Progenitor cell of endocrine pancreas (in vitro differentiated cells): ENCODE measurements around the gene VPS51. TPM values are rescaled to one million over a fixed set of nuclear protein-coding genes. Genes with fewer than 3 reads are reported as not detected.

Experiments
- DNase-seq: peaks from one replicate; pipeline ENCODE4 v3.0.0; 2021; ENCODE audit warnings: low spot score; ENCODE audit not compliant: unreplicated experiment
- H3K27ac Mint-ChIP-seq: 2 replicates; pipeline ENCODE4 v1.8.0; 2021; ENCODE audit warnings: mild to moderate bottlenecking, moderate library complexity, mixed read lengths
- H3K27me3 Mint-ChIP-seq: 2 replicates; pipeline ENCODE4 v1.8.0; 2021; ENCODE audit warnings: mixed read lengths
- H3K36me3 Mint-ChIP-seq: 2 replicates; pipeline ENCODE4 v1.8.0; 2022; ENCODE audit warnings: mixed read lengths; ENCODE audit not compliant: insufficient read depth
- H3K4me1 Mint-ChIP-seq: 2 replicates; pipeline ENCODE4 v1.8.0; 2021; ENCODE audit warnings: low read depth, mixed read lengths
- H3K4me3 Mint-ChIP-seq: 2 replicates; pipeline ENCODE4 v1.8.0; 2021; ENCODE audit warnings: low read depth, mild to moderate bottlenecking, moderate library complexity, mixed read lengths
- H3K9me3 Mint-ChIP-seq: 2 replicates; pipeline ENCODE4 v1.8.0; 2021; ENCODE audit warnings: low read depth, mixed read lengths
- total RNA-seq: library from RNA; stranded (reverse); gene quantifications from 2 replicates; pipeline ENCODE4 v1.2.1, GENCODE V29; 2021
- TF ChIP-seq, protein P1 (sequence below): fragments of 200-600 bp; sonication (generic); IDR thresholded peaks from one replicate; pipeline ENCODE4 v1.5.0; 2021; ENCODE audit warnings: antibody characterized with exemption, mild to moderate bottlenecking; ENCODE audit not compliant: unreplicated experiment

The VPS51 gene
- total RNA-seq, 1 donor from 2014 or later: 112 TPM

DNA sequence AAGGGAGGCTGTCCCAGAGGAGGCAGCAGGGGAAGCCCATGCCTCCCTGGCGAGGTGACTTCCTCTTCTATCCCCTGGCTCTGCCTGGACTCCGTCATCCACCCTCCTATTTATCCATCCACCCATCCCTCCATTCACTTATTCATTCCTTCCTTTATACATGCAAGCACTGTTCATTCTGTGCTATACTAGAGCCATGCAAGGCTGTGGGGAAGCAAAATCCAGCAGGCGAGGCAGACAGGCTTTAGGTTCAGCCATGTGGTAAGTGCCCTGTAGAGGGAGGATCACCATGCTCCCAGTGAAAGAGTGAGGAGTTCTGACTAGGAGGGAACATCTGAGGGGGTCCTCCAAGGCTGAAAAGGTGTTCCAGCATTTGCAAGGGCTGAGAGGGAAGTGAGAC, 36.5 kb upstream of the VPS51 start:
- no peak overlapping the region for H3K4me3 Mint-ChIP-seq
- H3K9me3 Mint-ChIP-seq: no peaks in the 10 kb centered on the region
- H3K4me1 Mint-ChIP-seq: no peaks in the 10 kb centered on the region
- H3K27ac Mint-ChIP-seq: no peak overlapping the region
- H3K27me3 Mint-ChIP-seq: no peaks in the 10 kb centered on the region
- no peaks in the 10 kb centered on the region for H3K36me3 Mint-ChIP-seq
- no peak for DNase-seq
- TF ChIP-seq, protein P1, sequence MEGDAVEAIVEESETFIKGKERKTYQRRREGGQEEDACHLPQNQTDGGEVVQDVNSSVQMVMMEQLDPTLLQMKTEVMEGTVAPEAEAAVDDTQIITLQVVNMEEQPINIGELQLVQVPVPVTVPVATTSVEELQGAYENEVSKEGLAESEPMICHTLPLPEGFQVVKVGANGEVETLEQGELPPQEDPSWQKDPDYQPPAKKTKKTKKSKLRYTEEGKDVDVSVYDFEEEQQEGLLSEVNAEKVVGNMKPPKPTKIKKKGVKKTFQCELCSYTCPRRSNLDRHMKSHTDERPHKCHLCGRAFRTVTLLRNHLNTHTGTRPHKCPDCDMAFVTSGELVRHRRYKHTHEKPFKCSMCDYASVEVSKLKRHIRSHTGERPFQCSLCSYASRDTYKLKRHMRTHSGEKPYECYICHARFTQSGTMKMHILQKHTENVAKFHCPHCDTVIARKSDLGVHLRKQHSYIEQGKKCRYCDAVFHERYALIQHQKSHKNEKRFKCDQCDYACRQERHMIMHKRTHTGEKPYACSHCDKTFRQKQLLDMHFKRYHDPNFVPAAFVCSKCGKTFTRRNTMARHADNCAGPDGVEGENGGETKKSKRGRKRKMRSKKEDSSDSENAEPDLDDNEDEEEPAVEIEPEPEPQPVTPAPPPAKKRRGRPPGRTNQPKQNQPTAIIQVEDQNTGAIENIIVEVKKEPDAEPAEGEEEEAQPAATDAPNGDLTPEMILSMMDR: no peak

DNA sequence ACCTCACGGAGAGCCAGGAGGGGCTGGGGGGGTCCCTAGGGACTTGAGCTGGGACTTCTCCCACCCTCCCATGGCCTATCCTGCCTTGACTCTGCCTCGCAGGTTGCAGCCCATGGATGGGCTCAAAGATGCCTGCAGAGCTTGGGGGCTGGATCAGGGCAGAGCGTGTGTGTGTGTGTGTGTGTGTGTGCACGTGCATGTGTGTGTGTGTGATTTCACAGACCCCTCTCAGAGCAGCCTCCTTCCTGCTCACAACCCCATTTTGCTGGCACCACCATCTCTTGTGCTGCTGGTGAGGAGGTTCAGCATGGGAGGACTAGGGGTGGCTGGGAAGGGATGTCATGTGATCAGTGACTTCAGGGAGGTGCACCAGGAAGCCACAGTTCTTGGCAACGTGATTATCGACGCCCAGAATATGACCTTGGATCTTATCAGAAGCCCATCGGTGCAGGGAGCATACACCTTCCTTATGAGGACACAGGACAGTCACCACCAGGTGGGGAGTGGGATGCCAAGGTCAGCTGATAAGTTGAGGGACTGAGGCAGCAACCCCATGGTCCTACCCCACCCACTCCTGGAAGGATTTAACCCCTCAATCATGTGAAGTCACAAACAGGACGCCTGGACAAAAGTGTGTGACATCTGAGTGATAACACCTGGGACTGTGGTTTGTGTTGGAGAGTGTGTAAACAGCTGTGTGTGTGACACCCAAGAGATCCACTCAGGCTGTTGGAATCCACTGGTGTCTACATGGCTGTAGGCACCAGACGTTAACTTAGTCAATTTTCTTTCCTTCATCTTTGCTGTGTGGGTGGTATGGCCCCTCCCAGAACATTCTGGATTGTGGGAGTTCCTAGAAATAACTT, 35.8 kb upstream of the VPS51 start:
- no peak overlapping the region for H3K4me3 Mint-ChIP-seq
- no peaks in the 10 kb centered on the region for H3K27me3 Mint-ChIP-seq
- no peak overlapping the region for H3K27ac Mint-ChIP-seq
- no peaks in the 10 kb centered on the region for H3K4me1 Mint-ChIP-seq
- no peaks in the 10 kb centered on the region for H3K36me3 Mint-ChIP-seq
- no peak for DNase-seq
- TF ChIP-seq, protein P1: no peak
- H3K9me3 Mint-ChIP-seq: no peaks in the 10 kb centered on the region

DNA sequence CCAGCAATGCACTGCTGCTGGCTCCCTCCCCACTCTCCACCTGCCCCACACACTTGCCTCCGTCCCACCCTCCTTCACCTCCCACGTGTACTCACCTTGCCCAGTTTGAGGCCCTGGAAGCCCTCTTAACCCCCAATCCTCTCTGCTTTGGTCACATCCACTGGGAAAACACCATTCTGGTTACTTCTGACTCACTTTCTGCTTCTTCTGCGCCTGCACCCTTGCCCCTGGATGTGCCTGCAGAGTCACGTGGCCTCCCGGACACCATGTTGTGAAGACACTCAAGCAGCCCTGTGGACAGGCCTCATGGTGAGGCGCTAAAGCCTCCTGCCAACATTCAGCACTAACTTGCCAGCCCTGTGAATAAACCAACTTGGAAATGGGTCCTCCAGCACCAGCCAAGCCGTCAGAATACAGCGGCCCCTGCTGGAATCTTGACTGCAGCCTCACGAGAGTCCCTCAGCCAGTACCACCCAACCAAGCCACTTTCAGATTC, 35.1 kb upstream of the VPS51 start:
- no peak for DNase-seq
- TF ChIP-seq, protein P1: peak; percentile 27
- H3K27me3 Mint-ChIP-seq: no peaks in the 10 kb centered on the region
- no peaks in the 10 kb centered on the region for H3K36me3 Mint-ChIP-seq
- no peaks in the 10 kb centered on the region for H3K4me1 Mint-ChIP-seq
- no peak overlapping the region for H3K27ac Mint-ChIP-seq
- H3K9me3 Mint-ChIP-seq: no peaks in the 10 kb centered on the region
- no peak overlapping the region for H3K4me3 Mint-ChIP-seq

DNA sequence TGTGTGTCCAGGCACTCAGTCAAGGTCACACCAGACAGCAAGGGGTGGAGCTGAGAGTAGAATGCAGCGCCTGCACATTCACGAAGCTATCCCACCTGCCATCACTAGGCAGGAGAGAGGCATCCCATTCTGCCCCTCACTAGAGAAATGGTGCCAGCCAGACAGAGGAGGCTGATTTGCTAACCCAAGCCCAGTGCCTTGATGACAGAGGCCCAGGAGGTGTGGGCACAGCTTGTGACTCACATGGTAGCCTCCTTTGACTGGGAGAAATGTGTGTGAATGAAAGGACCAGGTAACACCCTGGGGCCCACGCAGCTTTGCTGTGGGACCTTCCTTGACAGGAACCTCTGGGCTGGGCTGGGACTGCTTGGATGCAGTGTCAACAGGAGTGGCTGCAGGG, 32.5 kb upstream of the VPS51 start:
- no peak overlapping the region for H3K4me3 Mint-ChIP-seq
- no peaks in the 10 kb centered on the region for H3K36me3 Mint-ChIP-seq
- no peaks in the 10 kb centered on the region for H3K4me1 Mint-ChIP-seq
- H3K27me3 Mint-ChIP-seq: no peaks in the 10 kb centered on the region
- H3K27ac Mint-ChIP-seq: no peak overlapping the region
- no peak for DNase-seq
- no peaks in the 10 kb centered on the region for H3K9me3 Mint-ChIP-seq
- TF ChIP-seq, protein P1: no peak

DNA sequence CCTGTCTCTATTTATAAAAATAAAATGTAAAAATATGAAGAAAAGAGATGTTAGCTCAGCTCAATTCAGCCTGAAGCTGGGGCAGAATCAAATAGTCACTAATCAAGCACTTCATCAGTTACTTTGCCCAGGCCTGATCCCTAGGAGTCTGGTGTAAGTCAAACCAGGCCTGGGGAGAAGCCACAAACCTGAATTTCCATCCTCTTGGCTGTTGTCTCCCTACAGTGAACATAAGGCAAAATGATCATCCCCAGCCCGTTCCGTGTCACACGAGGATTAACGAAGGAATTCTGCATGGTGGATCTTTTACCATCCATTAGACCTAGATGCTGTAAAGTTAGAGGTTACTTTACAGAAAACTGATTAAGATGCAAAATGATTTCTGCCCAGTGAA, 31.2 kb upstream of the VPS51 start:
- TF ChIP-seq, protein P1: no peak
- Mint-ChIP-seq H3K9me3 (no peaks in the 10 kb centered on the region), H3K36me3 (no peaks in the 10 kb centered on the region), H3K4me1 (no peaks in the 10 kb centered on the region), H3K27ac (no peak overlapping the region), H3K4me3 (no peak overlapping the region), H3K27me3 (no peaks in the 10 kb centered on the region)
- no peak for DNase-seq
